ENCODE measurements around the gene SPTLC3. TPM values are rescaled to one million over a fixed set of nuclear protein-coding genes. Genes with fewer than 3 reads are reported as not detected.

SPTLC3 gene
- 0.14 TPM for polyA plus RNA-seq (2012; ENCODE audit: low read depth, missing spikeins)

GRCh38 chr20:13008761-13009681, at the start of gene SPTLC3:
Gene SPTLC3 (plus strand): TSS chr20:13008972. CDS start chr20:13009268, 296 bp downstream.
- DNase-seq (ENCODE audit: insufficient read length, low spot score) (no peak), FAIRE-seq (no peak)
- TF ChIP-seq PAX5 (IDR thresholded peaks at IDR 0.05; ENCODE audit: insufficient read depth, low read length, severe bottlenecking) (no peak), SPI1 (IDR thresholded peaks at IDR 0.05; ENCODE audit: low read depth, low read length) (no peak), POLR2A (IDR thresholded peaks at IDR 0.05; ENCODE audit: low read depth, low read length) (no peak), POLR2AphosphoS5 (IDR thresholded peaks at IDR 0.05; ENCODE audit: low read depth, low read length) (no peak), TAF1 (IDR thresholded peaks at IDR 0.05; ENCODE audit: low read depth, low read length) (no peak), POU2F2 (IDR thresholded peaks at IDR 0.05; ENCODE audit: low read depth, low read length) (no peak)

GRCh38 chr20:12961725-12962124, 47.0 kb upstream of the SPTLC3 start:
- FAIRE-seq = no peak
- no peak for TF ChIP-seq POLR2A (IDR thresholded peaks at IDR 0.05; ENCODE audit: low read depth, low read length)
- TF ChIP-seq POLR2AphosphoS5 (IDR thresholded peaks at IDR 0.05; ENCODE audit: low read depth, low read length) = no peak
- no peak for TF ChIP-seq SPI1 (IDR thresholded peaks at IDR 0.05; ENCODE audit: low read depth, low read length)
- no peak for TF ChIP-seq TAF1 (IDR thresholded peaks at IDR 0.05; ENCODE audit: low read depth, low read length)
- no peak for TF ChIP-seq PAX5 (IDR thresholded peaks at IDR 0.05; ENCODE audit: insufficient read depth, low read length, severe bottlenecking)
- no peak for TF ChIP-seq POU2F2 (IDR thresholded peaks at IDR 0.05; ENCODE audit: low read depth, low read length)
- no peak for DNase-seq (ENCODE audit: insufficient read length, low spot score)

GRCh38 chr20:12962895-12963294, 45.9 kb upstream of the SPTLC3 start:
- no peak for TF ChIP-seq POU2F2 (IDR thresholded peaks at IDR 0.05; ENCODE audit: low read depth, low read length)
- no peak for TF ChIP-seq TAF1 (IDR thresholded peaks at IDR 0.05; ENCODE audit: low read depth, low read length)
- TF ChIP-seq SPI1 (IDR thresholded peaks at IDR 0.05; ENCODE audit: low read depth, low read length) = no peak
- no peak for TF ChIP-seq POLR2A (IDR thresholded peaks at IDR 0.05; ENCODE audit: low read depth, low read length)
- TF ChIP-seq POLR2AphosphoS5 (IDR thresholded peaks at IDR 0.05; ENCODE audit: low read depth, low read length) = no peak
- no peak for TF ChIP-seq PAX5 (IDR thresholded peaks at IDR 0.05; ENCODE audit: insufficient read depth, low read length, severe bottlenecking)
- FAIRE-seq (no peak), DNase-seq (ENCODE audit: insufficient read length, low spot score) (no peak)

GRCh38 chr20:12963416-12963815, 45.4 kb upstream of the SPTLC3 start:
- FAIRE-seq = no peak
- no peak for DNase-seq (ENCODE audit: insufficient read length, low spot score)
- TF ChIP-seq SPI1 (IDR thresholded peaks at IDR 0.05; ENCODE audit: low read depth, low read length) (no peak), POU2F2 (IDR thresholded peaks at IDR 0.05; ENCODE audit: low read depth, low read length) (no peak), TAF1 (IDR thresholded peaks at IDR 0.05; ENCODE audit: low read depth, low read length) (no peak), POLR2A (IDR thresholded peaks at IDR 0.05; ENCODE audit: low read depth, low read length) (no peak), POLR2AphosphoS5 (IDR thresholded peaks at IDR 0.05; ENCODE audit: low read depth, low read length) (no peak), PAX5 (IDR thresholded peaks at IDR 0.05; ENCODE audit: insufficient read depth, low read length, severe bottlenecking) (no peak)

- DNase-seq (ENCODE audit: insufficient read length, low spot score) = no peak
- TF ChIP-seq SPI1 (IDR thresholded peaks at IDR 0.05; ENCODE audit: low read depth, low read length) = no peak
- TF ChIP-seq POLR2A (IDR thresholded peaks at IDR 0.05; ENCODE audit: low read depth, low read length) = no peak
- no peak for TF ChIP-seq POU2F2 (IDR thresholded peaks at IDR 0.05; ENCODE audit: low read depth, low read length)
- no peak for TF ChIP-seq POLR2AphosphoS5 (IDR thresholded peaks at IDR 0.05; ENCODE audit: low read depth, low read length)
- no peak for FAIRE-seq
These were observed 43.4 kb upstream of the SPTLC3 start for GRCh38 chr20:12965212-12965869.

GRCh38 chr20:12965870-12966251, 42.9 kb upstream of the SPTLC3 start:
- FAIRE-seq (no peak), DNase-seq (ENCODE audit: insufficient read length, low spot score) (no peak)
- no peak for TF ChIP-seq POU2F2 (IDR thresholded peaks at IDR 0.05; ENCODE audit: low read depth, low read length)
- no peak for TF ChIP-seq PAX5 (IDR thresholded peaks at IDR 0.05; ENCODE audit: insufficient read depth, low read length, severe bottlenecking)
- no peak for TF ChIP-seq TAF1 (IDR thresholded peaks at IDR 0.05; ENCODE audit: low read depth, low read length)
- no peak for TF ChIP-seq POLR2A (IDR thresholded peaks at IDR 0.05; ENCODE audit: low read depth, low read length)
- no peak for TF ChIP-seq POLR2AphosphoS5 (IDR thresholded peaks at IDR 0.05; ENCODE audit: low read depth, low read length)

GRCh38 chr20:12966468-12967085, 42.2 kb upstream of the SPTLC3 start:
- no peak for FAIRE-seq
- no peak for DNase-seq (ENCODE audit: insufficient read length, low spot score)

GRCh38 chr20:12967932-12968331, 40.8 kb upstream of the SPTLC3 start:
- FAIRE-seq = no peak
- no peak for TF ChIP-seq PAX5 (IDR thresholded peaks at IDR 0.05; ENCODE audit: insufficient read depth, low read length, severe bottlenecking)
- TF ChIP-seq SPI1 (IDR thresholded peaks at IDR 0.05; ENCODE audit: low read depth, low read length) = no peak
- TF ChIP-seq TAF1 (IDR thresholded peaks at IDR 0.05; ENCODE audit: low read depth, low read length) = no peak
- TF ChIP-seq POLR2A (IDR thresholded peaks at IDR 0.05; ENCODE audit: low read depth, low read length) = no peak
- no peak for TF ChIP-seq POLR2AphosphoS5 (IDR thresholded peaks at IDR 0.05; ENCODE audit: low read depth, low read length)
- no peak for TF ChIP-seq POU2F2 (IDR thresholded peaks at IDR 0.05; ENCODE audit: low read depth, low read length)

More at GRCh38 chr20:12966468-12967085, 42.2 kb upstream of the SPTLC3 start:
- TF ChIP-seq POLR2A (IDR thresholded peaks at IDR 0.05; ENCODE audit: low read depth, low read length) = no peak
- no peak for TF ChIP-seq POU2F2 (IDR thresholded peaks at IDR 0.05; ENCODE audit: low read depth, low read length)
- no peak for TF ChIP-seq SPI1 (IDR thresholded peaks at IDR 0.05; ENCODE audit: low read depth, low read length)
- no peak for TF ChIP-seq PAX5 (IDR thresholded peaks at IDR 0.05; ENCODE audit: insufficient read depth, low read length, severe bottlenecking)
- no peak for TF ChIP-seq TAF1 (IDR thresholded peaks at IDR 0.05; ENCODE audit: low read depth, low read length)
- no peak for TF ChIP-seq POLR2AphosphoS5 (IDR thresholded peaks at IDR 0.05; ENCODE audit: low read depth, low read length)

GRCh38 chr20:12968472-12968871, 40.3 kb upstream of the SPTLC3 start:
- FAIRE-seq (no peak), DNase-seq (ENCODE audit: insufficient read length, low spot score) (no peak)
- TF ChIP-seq PAX5 (IDR thresholded peaks at IDR 0.05; ENCODE audit: insufficient read depth, low read length, severe bottlenecking) (no peak), SPI1 (IDR thresholded peaks at IDR 0.05; ENCODE audit: low read depth, low read length) (no peak), TAF1 (IDR thresholded peaks at IDR 0.05; ENCODE audit: low read depth, low read length) (no peak), POU2F2 (IDR thresholded peaks at IDR 0.05; ENCODE audit: low read depth, low read length) (no peak), POLR2A (IDR thresholded peaks at IDR 0.05; ENCODE audit: low read depth, low read length) (no peak), POLR2AphosphoS5 (IDR thresholded peaks at IDR 0.05; ENCODE audit: low read depth, low read length) (no peak)

More at GRCh38 chr20:12967932-12968331, 40.8 kb upstream of the SPTLC3 start:
- DNase-seq (ENCODE audit: insufficient read length, low spot score) = no peak
